Kidney (tissue), 14 donors: ENCODE data around the gene GPR17. TPM values are rescaled to one million over a fixed set of nuclear protein-coding genes. Genes with fewer than 3 reads are reported as not detected.
A peak's percentile ranks its signal among the peaks of the same experiment; 100 is the strongest.

Experiments used
- DNase-seq, 5 donors: peaks; one replicate each; pipeline ENCODE4 v3.0.0-alpha.2; 2013 to 2020
- FAIRE-seq: peaks from 2 replicates; lab custom pipeline; 2012; peaks lifted over from hg19 to GRCh38; lab: Jason Lieb, UNC
- H3K27ac ChIP-seq, 2 donors: one replicate each; pipeline ENCODE4 v1.7.0; 2013; ENCODE audit warnings: low read depth in 2 of 2, low read length in 2 of 2, inconsistent platforms in 1 of 2
- H3K27me3 ChIP-seq: one replicate; pipeline ENCODE4 v1.7.1; 2013; ENCODE audit warnings: low read length, inconsistent platforms; ENCODE audit not compliant: control insufficient read depth, insufficient read depth
- H3K36me3 ChIP-seq, 3 donors: one replicate each; pipeline versions ENCODE4 v1.7.0 to v1.7.1; 2013; ENCODE audit warnings: low read length in 3 of 3, control low read depth in 1 of 3, inconsistent platforms in 1 of 3; ENCODE audit not compliant: insufficient read depth in 3 of 3, control insufficient read depth in 2 of 3
- H3K4me1 ChIP-seq, 3 donors: one replicate each; pipeline versions ENCODE4 v1.7.0 to v1.7.1; 2013; ENCODE audit warnings: low read length in 3 of 3, inconsistent platforms in 1 of 3, low read depth in 1 of 3; ENCODE audit not compliant: control insufficient read depth in 2 of 3, insufficient read depth in 2 of 3
- H3K4me3 ChIP-seq, 3 donors: one replicate each; pipeline versions ENCODE4 v1.7.0 to v1.8.1; 2013; ENCODE audit warnings: low read length in 3 of 3, control low read depth in 1 of 3, inconsistent platforms in 1 of 3
- H3K9ac ChIP-seq, 3 donors: one replicate each; pipeline versions ENCODE4 v1.7.0 to v1.7.1; 2013; ENCODE audit warnings: low read length in 3 of 3, control low read depth in 1 of 3, inconsistent platforms in 1 of 3
- H3K9me3 ChIP-seq, 3 donors: one replicate each; pipeline versions ENCODE4 v1.7.0 to v1.7.1; 2013; ENCODE audit warnings: low read length in 3 of 3, control low read depth in 1 of 3, inconsistent platforms in 1 of 3; ENCODE audit not compliant: control insufficient read depth in 2 of 3, insufficient read depth in 1 of 3
- intact Hi-C: fragments of 100-400 bp; cut with DNase I; formaldehyde crosslinking; loops from one replicate; pipeline ENCODE4 v1.11.1; 2022
- polyA plus RNA-seq: library from polyadenylated mRNA; stranded (reverse); fragments of 350-450 nt; fragmentation: Illumina TruSeq; extraction: RNeasy Lipid Tissue Mini Kit (QIAGEN cat#74804); gene quantifications from one replicate; pipeline ENCODE4 v1.2.3, GENCODE V29; 2014; ENCODE audit warnings: low read depth, low replicate concordance; ENCODE audit not compliant: insufficient read depth
- total RNA-seq: library from RNA; stranded (reverse); fragmentation: NEBNext Ultra II Directional; extraction: Animal tissue kit (Norgen Biotek cat#: 25700); gene quantifications from one replicate; pipeline ENCODE4 v1.2.1, GENCODE V29; 2021
- TF ChIP-seq, protein P1 (sequence below): IDR thresholded peaks from 3 replicates; pipeline ENCODE4 v1.5.1; 2012; ENCODE audit warnings: mild to moderate bottlenecking, moderate library complexity, borderline replicate concordance; ENCODE audit not compliant: insufficient read depth; ENCODE audit errors: extremely low read depth
- donor health status: control.
- donor health status: control.
- donor health status: control.
- donor health status: control.
- donor health status: control.
- donor health status: DM: yes; HTN: yes; CAD: no.
- donor health status: Normal renal cell carcinoma (clear cell type).

Gene GPR17
- total and polyA plus RNA-seq, 2 donors from 2014 or later: 0.39 to 0.50 TPM

DNA sequence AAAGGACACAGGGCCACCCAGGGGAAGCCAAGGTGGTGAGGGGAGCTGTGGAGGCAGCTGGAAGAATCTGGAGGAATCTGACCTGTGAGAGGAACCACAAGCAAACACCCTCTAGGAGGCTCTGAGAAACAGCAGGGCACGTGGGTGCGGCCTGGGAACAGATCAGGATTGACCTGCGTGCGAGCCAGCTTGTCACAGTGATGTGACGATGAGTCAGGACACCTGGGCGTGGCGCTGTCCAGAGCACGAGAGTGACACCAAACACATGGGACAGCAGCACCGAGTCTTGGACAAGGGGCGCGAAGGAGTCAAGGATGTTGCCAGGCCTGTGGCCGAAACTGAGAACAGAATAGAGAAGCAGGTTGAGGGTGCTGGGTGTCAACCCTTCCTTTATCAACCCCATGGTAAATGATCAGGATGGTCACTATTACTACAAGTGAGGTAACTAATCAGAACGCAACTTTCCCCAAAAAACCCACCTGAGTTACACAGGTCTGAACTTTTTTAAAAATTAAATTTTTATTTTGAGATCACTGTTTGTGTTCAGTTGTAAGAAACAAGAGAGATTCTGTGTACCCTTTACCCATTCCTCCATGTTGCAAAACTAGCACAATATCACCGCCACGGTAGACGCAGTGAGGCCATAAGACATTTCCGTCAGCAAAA, 54.7 kb downstream of the GPR17 start:
- peak; percentile 46 to 85 (median 51) for DNase-seq
- no peaks in the 10 kb centered on the region for H3K9me3 ChIP-seq
- peak overlapping the region; percentile 94 to 97 for H3K27ac ChIP-seq
- intact Hi-C loops: no loop called here
- FAIRE-seq: no peak
- peak overlapping the region; percentile 70 to 89 (median 84) for H3K9ac ChIP-seq
- TF ChIP-seq, protein P1, sequence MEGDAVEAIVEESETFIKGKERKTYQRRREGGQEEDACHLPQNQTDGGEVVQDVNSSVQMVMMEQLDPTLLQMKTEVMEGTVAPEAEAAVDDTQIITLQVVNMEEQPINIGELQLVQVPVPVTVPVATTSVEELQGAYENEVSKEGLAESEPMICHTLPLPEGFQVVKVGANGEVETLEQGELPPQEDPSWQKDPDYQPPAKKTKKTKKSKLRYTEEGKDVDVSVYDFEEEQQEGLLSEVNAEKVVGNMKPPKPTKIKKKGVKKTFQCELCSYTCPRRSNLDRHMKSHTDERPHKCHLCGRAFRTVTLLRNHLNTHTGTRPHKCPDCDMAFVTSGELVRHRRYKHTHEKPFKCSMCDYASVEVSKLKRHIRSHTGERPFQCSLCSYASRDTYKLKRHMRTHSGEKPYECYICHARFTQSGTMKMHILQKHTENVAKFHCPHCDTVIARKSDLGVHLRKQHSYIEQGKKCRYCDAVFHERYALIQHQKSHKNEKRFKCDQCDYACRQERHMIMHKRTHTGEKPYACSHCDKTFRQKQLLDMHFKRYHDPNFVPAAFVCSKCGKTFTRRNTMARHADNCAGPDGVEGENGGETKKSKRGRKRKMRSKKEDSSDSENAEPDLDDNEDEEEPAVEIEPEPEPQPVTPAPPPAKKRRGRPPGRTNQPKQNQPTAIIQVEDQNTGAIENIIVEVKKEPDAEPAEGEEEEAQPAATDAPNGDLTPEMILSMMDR: no peak
- H3K27me3 ChIP-seq: no peaks in the 10 kb centered on the region
- peaks cover 0 to 2% (median 0%) of the 10 kb centered on the region in 3 donors for H3K36me3 ChIP-seq
- peaks cover 0 to 14% (median 14%) of the 10 kb centered on the region in 3 donors for H3K4me1 ChIP-seq
- peak overlapping the region; percentile 72 to 96 (median 85) for H3K4me3 ChIP-seq

- FAIRE-seq: no peak
- Histone ChIP-seq H3K27ac (peak within 1 kb of the TSS; percentile 94 to 97), H3K9ac (peak within 1 kb of the TSS; percentile 70 to 89 (median 84)), H3K27me3 (no peaks in the 10 kb centered on the region), H3K9me3 (no peaks in the 10 kb centered on the region), H3K36me3 (peaks cover 0 to 2% (median 0%) of the 10 kb centered on the region in 3 donors), H3K4me1 (peaks cover 0 to 14% (median 14%) of the 10 kb centered on the region in 3 donors), H3K4me3 (peak within 1 kb of the TSS; percentile 72 to 96 (median 85))
- peak; percentile 96 to 98 (median 96) for DNase-seq
- TF ChIP-seq, protein P1: no peak
- intact Hi-C loops: no loop called here
Measured at GRCh38 chr2:127701193-127701650, 55.3 kb downstream of the GPR17 start, which contains the start of gene SFT2D3. Gene SFT2D3 (plus strand): TSS chr2:127701497. CDS start chr2:127701529, 32 bp downstream.

GRCh38 chr2:127701651-127702394, 55.9 kb downstream of the GPR17 start:
- DNase-seq (peak; percentile 83 to 94 (median 88)), FAIRE-seq (no peak)
- TF ChIP-seq, protein P1: no peak
- intact Hi-C loops: no loop called here
- Histone ChIP-seq H3K9me3 (no peaks in the 10 kb centered on the region), H3K27ac (peak overlapping the region; percentile 94 to 97), H3K27me3 (no peaks in the 10 kb centered on the region), H3K9ac (peak overlapping the region; percentile 45 to 86 (median 50)), H3K36me3 (peaks cover 0 to 2% (median 0%) of the 10 kb centered on the region in 3 donors), H3K4me1 (peaks cover 0 to 14% (median 14%) of the 10 kb centered on the region in 3 donors), H3K4me3 (peak overlapping the region; percentile 65 to 96 (median 85))

Other genes with a start within 250 kb of the GPR17 start
- 5.9 TPM for gene PROC, start 227.7 kb upstream of the GPR17 start, total RNA-seq
- 51.0 TPM for gene PROC, start 227.7 kb upstream of the GPR17 start, polyA plus RNA-seq
- gene IWS1, start 119.7 kb upstream of the GPR17 start, total RNA-seq: 35.8 TPM
- 29.8 TPM for gene IWS1, start 119.7 kb upstream of the GPR17 start, polyA plus RNA-seq
- 11.0 TPM for gene MYO7B, start 110.5 kb upstream of the GPR17 start, total RNA-seq
- gene MYO7B, start 110.5 kb upstream of the GPR17 start, polyA plus RNA-seq: 22.2 TPM
- 101 TPM for gene LIMS2, start 29.4 kb downstream of the GPR17 start, total RNA-seq
- gene LIMS2, start 29.4 kb downstream of the GPR17 start, polyA plus RNA-seq: 107 TPM
- 9.3 TPM for gene SFT2D3, start 55.3 kb downstream of the GPR17 start, total RNA-seq
- gene SFT2D3, start 55.3 kb downstream of the GPR17 start, polyA plus RNA-seq: 5.1 TPM
- 60.2 TPM for gene WDR33, start 165.0 kb downstream of the GPR17 start, total RNA-seq
- gene WDR33, start 165.0 kb downstream of the GPR17 start, polyA plus RNA-seq: 19.8 TPM
- 21.5 TPM for gene POLR2D, start 212.0 kb downstream of the GPR17 start, total RNA-seq
- 7.9 TPM for gene POLR2D, start 212.0 kb downstream of the GPR17 start, polyA plus RNA-seq
- gene AMMECR1L, start 239.8 kb downstream of the GPR17 start, total RNA-seq: 16.4 TPM
- gene AMMECR1L, start 239.8 kb downstream of the GPR17 start, polyA plus RNA-seq: 6.3 TPM